ENCODE results near the gene HEXD.

HEXD gene

GRCh38 chr17:82416264-82416663 is 1.9 kb upstream of the HEXD start:
- DNase-seq (ENCODE audit: low spot score): no peak

GRCh38 chr17:82416771-82417170 is 1.4 kb upstream of the HEXD start:
- no peak for DNase-seq (ENCODE audit: low spot score)

GRCh38 chr17:82419540-82419939 is 1.4 kb downstream of the HEXD start:
- peak; percentile 30 for DNase-seq (ENCODE audit: low spot score)

GRCh38 chr17:82424001-82424862 is 6.1 kb downstream of the HEXD start:
- DNase-seq (ENCODE audit: low spot score): peak; percentile 53

GRCh38 chr17:82424863-82425159 is 6.7 kb downstream of the HEXD start:
- no peak for DNase-seq (ENCODE audit: low spot score)

- no peak for DNase-seq (ENCODE audit: low spot score)
These were observed 10.4 kb downstream of the HEXD start for GRCh38 chr17:82428546-82428945.

GRCh38 chr17:82429824-82430223 is 11.7 kb downstream of the HEXD start:
- no peak for DNase-seq (ENCODE audit: low spot score)

GRCh38 chr17:82432017-82432416 is 13.9 kb downstream of the HEXD start:
- no peak for DNase-seq (ENCODE audit: low spot score)

- DNase-seq (ENCODE audit: low spot score): no peak
These were observed 15.5 kb downstream of the HEXD start for GRCh38 chr17:82433560-82434215.

- DNase-seq (ENCODE audit: low spot score): peak; percentile 60
These were observed 16.0 kb downstream of the HEXD start for GRCh38 chr17:82434216-82434565.

- DNase-seq (ENCODE audit: low spot score): no peak
These were observed 17.0 kb downstream of the HEXD start for GRCh38 chr17:82435103-82435502.

- no peak for DNase-seq (ENCODE audit: low spot score)
These were observed 17.7 kb downstream of the HEXD start for GRCh38 chr17:82435601-82436583.

GRCh38 chr17:82436601-82437324 is 18.6 kb downstream of the HEXD start:
- no peak for DNase-seq (ENCODE audit: low spot score)

- DNase-seq (ENCODE audit: low spot score): no peak
These were observed 19.1 kb downstream of the HEXD start for GRCh38 chr17:82437325-82437668.

- DNase-seq (ENCODE audit: low spot score): no peak
These were observed 20.4 kb downstream of the HEXD start for GRCh38 chr17:82438401-82439193.

GRCh38 chr17:82439194-82439828 is 21.2 kb downstream of the HEXD start:
- DNase-seq (ENCODE audit: low spot score): no peak

GRCh38 chr17:82439829-82440365 is 21.8 kb downstream of the HEXD start:
- no peak for DNase-seq (ENCODE audit: low spot score)

- DNase-seq (ENCODE audit: low spot score): peak; percentile 56
These were observed 22.4 kb downstream of the HEXD start for GRCh38 chr17:82440469-82440981.

- no peak for DNase-seq (ENCODE audit: low spot score)
These were observed 23.0 kb downstream of the HEXD start for GRCh38 chr17:82440991-82441627.

All from germinal center (tissue), 1 donor.